NCI-H2171 (cell line): Measurements from ENCODE around the gene ZNF277.
A peak's percentile ranks its signal among the peaks of the same experiment; 100 is the strongest.

Source experiments
- DNase-seq: peaks from one replicate; lab custom pipeline; 2025; lab: John Stamatoyannopoulos, UW

ZNF277 gene

GRCh38 chr7:112358513-112358912, 152.0 kb downstream of the ZNF277 start:
- no peak for DNase-seq

GRCh38 chr7:112359086-112359485, 152.6 kb downstream of the ZNF277 start:
- no peak for DNase-seq

GRCh38 chr7:112360681-112361080, 154.2 kb downstream of the ZNF277 start:
- no peak for DNase-seq

- DNase-seq: peak; percentile 15
Measured at GRCh38 chr7:112361154-112361553, 154.7 kb downstream of the ZNF277 start.

- no peak for DNase-seq
Measured at GRCh38 chr7:112362053-112362650, 155.7 kb downstream of the ZNF277 start.

- DNase-seq: no peak
Measured at GRCh38 chr7:112362731-112363131, 156.2 kb downstream of the ZNF277 start.

- no peak for DNase-seq
Measured at GRCh38 chr7:112364388-112364787, 157.9 kb downstream of the ZNF277 start.

GRCh38 chr7:112365551-112365950, 159.1 kb downstream of the ZNF277 start:
- no peak for DNase-seq

GRCh38 chr7:112366886-112367285, 160.4 kb downstream of the ZNF277 start:
- DNase-seq: no peak

GRCh38 chr7:112370436-112370835, 163.9 kb downstream of the ZNF277 start:
- no peak for DNase-seq

GRCh38 chr7:112371701-112372100, 165.2 kb downstream of the ZNF277 start:
- DNase-seq: no peak

GRCh38 chr7:112372101-112372500, 165.6 kb downstream of the ZNF277 start:
- no peak for DNase-seq

- DNase-seq: no peak
Measured at GRCh38 chr7:112377593-112377992, 171.1 kb downstream of the ZNF277 start.

- no peak for DNase-seq
Measured at GRCh38 chr7:112381311-112382091, 175.0 kb downstream of the ZNF277 start.

- DNase-seq: peak; percentile 59
Measured at GRCh38 chr7:112383671-112384417, 177.3 kb downstream of the ZNF277 start.

GRCh38 chr7:112385516-112385915, 179.0 kb downstream of the ZNF277 start:
- no peak for DNase-seq

- DNase-seq: no peak
Measured at GRCh38 chr7:112386619-112387018, 180.1 kb downstream of the ZNF277 start.

- no peak for DNase-seq
Measured at GRCh38 chr7:112390167-112390566, 183.7 kb downstream of the ZNF277 start.

GRCh38 chr7:112391079-112391821, 184.8 kb downstream of the ZNF277 start:
- DNase-seq: peak; percentile 49

GRCh38 chr7:112391841-112392286, 185.4 kb downstream of the ZNF277 start:
- peak; percentile 73 for DNase-seq
